Loucy (cell line): ENCODE data around the gene LPGAT1.

Source experiments
- EZH2phosphoT487 ChIP-seq: fragments of 200-600 bp; IDR thresholded peaks from 2 replicates; pipeline ENCODE4 v1.6.1; 2018; ENCODE audit warnings: antibody characterized with exemption, mild to moderate bottlenecking, moderate library complexity, borderline replicate concordance
- TF ChIP-seq, protein P1 (sequence below): fragments of 200-600 bp; sonication (generic); conservative IDR thresholded peaks from 2 replicates; pipeline ENCODE4 v1.5.1; 2014; ENCODE audit warnings: mild to moderate bottlenecking, antibody characterized with exemption, low read length

DNA sequence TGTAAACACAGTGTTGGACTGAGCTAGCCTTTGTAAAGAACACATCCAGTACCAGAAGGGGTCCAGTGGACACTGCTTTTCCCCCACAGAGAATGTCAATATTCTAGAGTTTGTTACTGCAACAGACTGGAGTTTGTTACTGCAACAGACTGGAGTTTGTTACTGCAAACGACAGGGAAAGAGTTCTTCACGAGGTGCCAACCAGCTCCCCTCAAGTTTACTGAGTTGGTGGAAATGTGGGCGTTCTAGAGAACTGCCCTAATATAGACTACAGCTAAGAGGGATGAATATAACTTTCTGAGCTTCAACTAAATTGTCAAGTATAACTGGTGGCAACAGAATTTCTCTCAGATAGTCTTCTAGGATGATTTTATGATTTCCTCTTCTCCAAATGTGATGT is 81.3 kb downstream of the LPGAT1 start:
- TF ChIP-seq, protein P1, sequence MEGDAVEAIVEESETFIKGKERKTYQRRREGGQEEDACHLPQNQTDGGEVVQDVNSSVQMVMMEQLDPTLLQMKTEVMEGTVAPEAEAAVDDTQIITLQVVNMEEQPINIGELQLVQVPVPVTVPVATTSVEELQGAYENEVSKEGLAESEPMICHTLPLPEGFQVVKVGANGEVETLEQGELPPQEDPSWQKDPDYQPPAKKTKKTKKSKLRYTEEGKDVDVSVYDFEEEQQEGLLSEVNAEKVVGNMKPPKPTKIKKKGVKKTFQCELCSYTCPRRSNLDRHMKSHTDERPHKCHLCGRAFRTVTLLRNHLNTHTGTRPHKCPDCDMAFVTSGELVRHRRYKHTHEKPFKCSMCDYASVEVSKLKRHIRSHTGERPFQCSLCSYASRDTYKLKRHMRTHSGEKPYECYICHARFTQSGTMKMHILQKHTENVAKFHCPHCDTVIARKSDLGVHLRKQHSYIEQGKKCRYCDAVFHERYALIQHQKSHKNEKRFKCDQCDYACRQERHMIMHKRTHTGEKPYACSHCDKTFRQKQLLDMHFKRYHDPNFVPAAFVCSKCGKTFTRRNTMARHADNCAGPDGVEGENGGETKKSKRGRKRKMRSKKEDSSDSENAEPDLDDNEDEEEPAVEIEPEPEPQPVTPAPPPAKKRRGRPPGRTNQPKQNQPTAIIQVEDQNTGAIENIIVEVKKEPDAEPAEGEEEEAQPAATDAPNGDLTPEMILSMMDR: no peak
- no peak for TF ChIP-seq EZH2phosphoT487
